GM12875 (cell line): ENCODE measurements around the gene GNGT1.
"Not testable (repeated sequence)": the region's sequence is repeated elsewhere in the genome, so short reads cannot be mapped to it uniquely, and the experiment has no call there.

ENCODE experiments used
- H3K4me3 ChIP-seq: one replicate; pipeline ENCODE4 v1.5.1; 2011; ENCODE audit warnings: low read depth, low read length, control low read depth
- TF ChIP-seq, protein P1 (sequence below): IDR thresholded peaks from 2 replicates; pipeline ENCODE4 v1.5.1; 2011; ENCODE audit warnings: low read depth, mild to moderate bottlenecking, control low read depth, inconsistent platforms, low read length, moderate library complexity, borderline replicate concordance; ENCODE audit not compliant: insufficient read depth

The GNGT1 gene

GRCh38 chr7:93902777-93903423 lies 3.5 kb upstream of the GNGT1 start:
- no peak overlapping the region for H3K4me3 ChIP-seq
- TF ChIP-seq, protein P1, sequence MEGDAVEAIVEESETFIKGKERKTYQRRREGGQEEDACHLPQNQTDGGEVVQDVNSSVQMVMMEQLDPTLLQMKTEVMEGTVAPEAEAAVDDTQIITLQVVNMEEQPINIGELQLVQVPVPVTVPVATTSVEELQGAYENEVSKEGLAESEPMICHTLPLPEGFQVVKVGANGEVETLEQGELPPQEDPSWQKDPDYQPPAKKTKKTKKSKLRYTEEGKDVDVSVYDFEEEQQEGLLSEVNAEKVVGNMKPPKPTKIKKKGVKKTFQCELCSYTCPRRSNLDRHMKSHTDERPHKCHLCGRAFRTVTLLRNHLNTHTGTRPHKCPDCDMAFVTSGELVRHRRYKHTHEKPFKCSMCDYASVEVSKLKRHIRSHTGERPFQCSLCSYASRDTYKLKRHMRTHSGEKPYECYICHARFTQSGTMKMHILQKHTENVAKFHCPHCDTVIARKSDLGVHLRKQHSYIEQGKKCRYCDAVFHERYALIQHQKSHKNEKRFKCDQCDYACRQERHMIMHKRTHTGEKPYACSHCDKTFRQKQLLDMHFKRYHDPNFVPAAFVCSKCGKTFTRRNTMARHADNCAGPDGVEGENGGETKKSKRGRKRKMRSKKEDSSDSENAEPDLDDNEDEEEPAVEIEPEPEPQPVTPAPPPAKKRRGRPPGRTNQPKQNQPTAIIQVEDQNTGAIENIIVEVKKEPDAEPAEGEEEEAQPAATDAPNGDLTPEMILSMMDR, result peak; percentile 63; the same call in 1 of the 2 replicates

GRCh38 chr7:93910076-93910994 lies 4.0 kb downstream of the GNGT1 start:
- TF ChIP-seq, protein P1, result no peak

DNA sequence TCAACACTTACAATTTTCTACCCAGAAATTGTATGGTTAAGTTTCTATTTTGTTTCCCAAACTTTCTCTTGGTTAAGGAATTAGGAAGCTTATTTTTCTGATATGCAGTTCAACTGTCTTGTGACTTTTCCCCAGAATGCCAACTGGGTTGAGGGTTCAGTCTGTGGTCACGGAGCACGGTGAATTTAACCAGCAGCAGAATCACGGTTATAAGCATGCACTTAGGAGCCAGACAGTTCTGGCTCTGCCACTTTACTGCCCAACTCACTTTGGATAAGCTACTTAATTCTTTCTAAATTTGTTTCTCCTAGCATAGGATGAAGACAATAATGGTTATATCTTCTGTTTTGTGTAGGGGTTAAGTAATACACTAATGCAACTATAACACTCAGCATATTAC lies 4.9 kb downstream of the GNGT1 start:
- not testable (repeated sequence) for H3K4me3 ChIP-seq

More at GRCh38 chr7:93910076-93910994, 4.0 kb downstream of the GNGT1 start:
- no peak overlapping the region for H3K4me3 ChIP-seq

DNA sequence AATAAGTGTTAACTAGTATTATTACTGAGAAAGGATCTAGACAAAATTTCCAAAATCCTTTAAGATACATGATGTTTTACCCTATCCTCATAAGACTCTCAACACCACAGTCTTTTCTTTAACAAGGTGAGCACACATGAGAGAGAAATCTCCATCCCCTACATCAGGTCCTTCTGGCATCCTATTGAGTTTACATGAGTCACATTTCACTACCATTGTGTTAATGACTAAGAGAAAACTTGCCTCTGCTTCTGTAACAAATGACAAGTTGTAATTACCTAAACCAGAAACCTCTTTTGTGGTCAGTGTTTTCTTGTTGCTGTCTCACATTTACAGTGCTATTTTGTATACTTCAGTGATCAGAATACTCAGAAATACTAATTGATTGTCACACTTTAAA lies 5.3 kb downstream of the GNGT1 start:
- H3K4me3 ChIP-seq, result not testable (repeated sequence)

DNA sequence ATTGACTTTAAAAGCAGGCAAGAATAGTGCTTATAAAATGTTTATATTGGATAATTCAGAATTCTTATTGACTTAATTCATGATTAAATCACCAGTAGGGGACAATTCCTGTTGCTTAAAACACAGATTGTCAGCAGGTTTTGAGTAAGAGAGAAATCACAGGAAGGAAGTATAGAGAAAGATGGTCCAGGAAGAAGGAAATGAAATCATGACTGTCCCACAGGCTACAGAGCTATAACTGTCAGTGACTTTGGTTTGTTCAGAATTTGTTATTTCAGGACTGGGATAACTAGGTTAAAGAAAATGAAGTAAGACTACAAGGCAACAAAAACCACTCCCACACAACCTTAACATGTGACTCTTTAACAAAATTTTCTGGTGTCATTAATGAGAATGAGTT lies 6.8 kb downstream of the GNGT1 start:
- TF ChIP-seq, protein P1, result no peak
- H3K4me3 ChIP-seq, result no peak overlapping the region

- TF ChIP-seq, protein P1, result no peak
- H3K4me3 ChIP-seq, result no peak overlapping the region
Measured at GRCh38 chr7:93914581-93915066, 8.3 kb downstream of the GNGT1 start.

DNA sequence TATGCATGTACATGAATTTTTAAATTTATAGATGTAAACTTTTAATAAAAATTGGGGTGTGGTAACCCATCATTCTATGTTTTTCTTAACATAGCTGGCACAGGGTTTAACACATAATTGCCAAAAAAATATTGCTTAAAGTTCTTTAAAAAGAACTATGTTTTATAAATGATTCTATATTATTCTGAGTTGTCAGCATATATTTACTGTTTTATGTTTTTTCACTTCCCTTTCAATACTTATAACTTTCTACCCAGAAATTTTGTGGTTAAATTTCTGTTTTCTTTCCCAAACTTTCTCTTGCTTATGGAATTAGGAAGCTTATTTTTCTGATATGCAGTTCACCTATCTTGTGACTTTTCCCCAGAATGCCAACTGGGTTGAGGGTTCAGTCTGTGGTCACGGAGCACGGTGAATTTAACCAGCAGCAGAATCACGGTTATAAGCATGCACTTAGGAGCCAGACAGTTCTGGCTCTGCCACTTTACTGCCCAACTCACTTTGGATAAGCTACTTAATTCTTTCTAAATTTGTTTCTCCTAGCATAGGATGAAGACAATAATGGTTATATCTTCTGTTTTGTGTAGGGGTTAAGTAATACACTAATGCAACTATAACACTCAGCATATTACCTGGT lies 9.0 kb downstream of the GNGT1 start:
- not testable (repeated sequence) for H3K4me3 ChIP-seq

DNA sequence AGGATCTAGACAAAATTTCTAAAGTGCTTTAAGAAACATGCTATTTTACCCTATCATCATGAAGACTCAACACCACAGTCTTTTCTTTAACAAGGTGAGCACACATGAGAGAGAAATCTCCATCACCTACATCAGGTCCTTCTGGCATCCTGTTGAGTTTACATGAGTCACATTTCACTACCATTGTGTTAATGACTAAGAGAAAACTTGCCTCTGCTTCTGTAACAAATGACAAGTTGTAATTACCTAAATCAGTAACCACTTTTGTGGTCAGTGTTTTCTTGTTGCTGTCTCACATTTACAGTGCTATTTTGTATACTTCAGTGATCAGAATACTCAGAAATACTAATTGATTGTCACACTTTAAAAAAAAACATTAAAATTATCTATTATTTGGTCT lies 9.5 kb downstream of the GNGT1 start:
- H3K4me3 ChIP-seq, result not testable (repeated sequence)

DNA sequence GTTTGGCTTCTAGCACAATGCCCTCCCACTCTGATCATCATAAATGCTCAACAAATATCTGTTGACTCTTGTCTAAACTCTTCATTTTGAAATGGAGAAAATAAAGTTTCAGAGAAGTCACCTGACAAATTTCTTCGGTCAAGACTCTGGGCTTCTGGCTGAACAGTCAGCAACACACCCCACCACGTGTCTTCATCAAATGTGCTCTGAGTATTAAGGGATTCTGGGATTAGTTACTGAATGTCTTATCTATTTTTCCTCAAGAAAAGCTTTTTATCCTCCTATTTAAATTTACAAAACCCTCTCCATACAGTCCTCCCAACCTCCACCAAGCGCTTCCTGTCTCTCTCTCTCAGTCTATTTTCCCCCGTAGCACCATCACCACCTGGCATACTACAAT lies 9.9 kb downstream of the GNGT1 start:
- not testable (repeated sequence) for H3K4me3 ChIP-seq
